HepG2 (cell line): ENCODE measurements around the gene TGM4. TPM values are rescaled to one million over a fixed set of nuclear protein-coding genes. Genes with fewer than 3 reads are reported as not detected.

Experiments used
- ATAC-seq: fragments of 200-7000 bp; cut with Tn5 transposase; 3 replicates; pipeline ENCODE4 v1.9.1; 2020; ENCODE audit warnings: mild to moderate bottlenecking, moderate library complexity
- BruUV-seq: library from RNA; stranded (reverse); fragments of 400-500 nt; replicated peaks from 2 replicates; lab custom pipeline; 2021; lab: Mats Ljungman, UMichigan
- CTCF ChIA-PET: fragments of 300-600 bp; formaldehyde crosslinking; extraction: SDS; loops from one replicate; lab custom pipeline; 2021; ENCODE audit warnings: low total read pairs, inconsistent platforms, low intra/inter-chr PET ratio; lab: Yijun Ruan, JAX
- POLR2A ChIA-PET: fragments of 350-600 bp; sonication (Branson Sonifier 250); formaldehyde crosslinking; loops from one replicate; lab custom pipeline; 2020; ENCODE audit warnings: antibody characterized with exemption, inconsistent platforms; lab: Yijun Ruan, JAX
- DNase-seq: peaks from one replicate; pipeline ENCODE4 v3.0.0-alpha.2; 2015; ENCODE audit warnings: low spot score
- FAIRE-seq: peaks from 3 replicates; lab custom pipeline; 2011; peaks lifted over from hg19 to GRCh38; lab: Jason Lieb, UNC
- H2AFZ ChIP-seq: one replicate; pipeline ENCODE4 v1.6.1; 2011; ENCODE audit warnings: low read length, inconsistent platforms
- H3K27ac ChIP-seq: fragments of 300-600 bp; 3 replicates; pipeline ENCODE4 v1.8.0; 2011; ENCODE audit warnings: mixed run types, mild to moderate bottlenecking, mixed read lengths, low read length, inconsistent platforms; ENCODE audit not compliant: insufficient read depth; ENCODE audit errors: extremely low read length
- H3K27me3 ChIP-seq, 2 experiments: fragments of 200-600 bp in 1 of 2; 2 replicates in 1 of 2; 3 replicates in 1 of 2; pipeline versions ENCODE4 v1.6.0 to v1.8.0; 2011; ENCODE audit warnings: low read length in 2 of 2, mild to moderate bottlenecking in 2 of 2, moderate library complexity in 2 of 2, inconsistent platforms in 1 of 2; ENCODE audit not compliant: insufficient read depth in 2 of 2, control insufficient read depth in 1 of 2
- H3K36me3 ChIP-seq, 2 experiments: fragments of 200-600 bp in 1 of 2; replicated peaks in 1 of 2; 2 replicates in 1 of 2; 3 replicates in 1 of 2; pipeline versions ENCODE4 v1.5.1 to v1.8.0; 2011; ENCODE audit warnings: low read length in 2 of 2, inconsistent platforms in 1 of 2; ENCODE audit not compliant: insufficient read depth in 2 of 2, control insufficient read depth in 1 of 2
- H3K4me1 ChIP-seq: 2 replicates; pipeline ENCODE4 v1.5.1; 2012; ENCODE audit warnings: low read length, inconsistent platforms; ENCODE audit not compliant: insufficient read depth
- H3K4me2 ChIP-seq: 2 replicates; pipeline ENCODE4 v1.6.0; 2011; ENCODE audit warnings: low read depth, low read length, inconsistent platforms
- H3K4me3 ChIP-seq, 3 experiments: fragments of 200-600 bp in 1 of 3; sonication (generic), shearing (Covaris generic) in 1 of 3; replicated peaks in 1 of 3; 2 replicates each; pipeline ENCODE4 v1.5.1; 2011 to 2016; ENCODE audit warnings: low read length in 3 of 3, inconsistent platforms in 2 of 3, low read depth in 2 of 3, mild to moderate bottlenecking in 2 of 3, control low read depth in 1 of 3, mixed read lengths in 1 of 3; ENCODE audit not compliant: insufficient read depth in 1 of 3
- H3K79me2 ChIP-seq: one replicate; pipeline ENCODE4 v1.6.1; 2011; ENCODE audit warnings: low read length, inconsistent platforms; ENCODE audit not compliant: insufficient read depth
- H3K9ac ChIP-seq: 2 replicates; pipeline ENCODE4 v1.6.0; 2011; ENCODE audit warnings: mild to moderate bottlenecking, low read depth, low read length, inconsistent platforms; ENCODE audit not compliant: insufficient read depth
- H3K9me3 ChIP-seq: 2 replicates; pipeline ENCODE4 v1.5.1; 2012; ENCODE audit warnings: mild to moderate bottlenecking, low read length
- H4K20me1 ChIP-seq: 2 replicates; pipeline ENCODE4 v1.6.0; 2011; ENCODE audit warnings: inconsistent platforms, mild to moderate bottlenecking, low read length, moderate library complexity; ENCODE audit not compliant: insufficient read depth
- ATF7-NPFF ChIP-seq: sonication (generic); formaldehyde crosslinking; IDR thresholded peaks from 2 replicates; pipeline ENCODE4 v1.8.1; 2023; ENCODE audit warnings: mild to moderate bottlenecking, low read depth, missing genetic modification reagents, moderate library complexity
- POLR2A ChIP-seq, 2 experiments: IDR thresholded peaks; 2 replicates each; pipeline ENCODE4 v1.6.1; 2011; ENCODE audit warnings: low read depth in 2 of 2, low read length in 2 of 2, mild to moderate bottlenecking in 1 of 2, moderate library complexity in 1 of 2; ENCODE audit not compliant: insufficient read depth in 1 of 2
- SMYD3 ChIP-seq: sonication (generic); formaldehyde crosslinking; IDR thresholded peaks from 2 replicates; pipeline ENCODE4 v1.8.1; 2023; ENCODE audit warnings: mild to moderate bottlenecking, missing genetic modification reagents
- ZNF660 ChIP-seq: sonication (generic); formaldehyde crosslinking; IDR thresholded peaks from 2 replicates; pipeline ENCODE4 v1.5.1; 2020; ENCODE audit warnings: mild to moderate bottlenecking, low read depth, missing genetic modification reagents, borderline replicate concordance
- WGBS: methylation state at CpG from one replicate; pipeline ENCODE4 v1.1.6; 2017; ENCODE audit warnings: low lambda C conversion rate; 5-methylcytosine and 5-hydroxymethylcytosine counted together
- in situ Hi-C: cut with HindIII; loops from 2 replicates; pipeline ENCODE4 v1.10.0; 2017; ENCODE audit warnings: low pct_unique_long_range_greater_than_20kb; ENCODE audit not compliant: extremely low pct_ligation_motif_present
- intact Hi-C: fragments of 100-400 bp; cut with micrococcal nuclease; formaldehyde crosslinking; loops from one replicate; pipeline ENCODE4 v1.10.0; 2022; ENCODE audit not compliant: unreplicated experiment
- polyA plus RNA-seq, 8 experiments: library from polyadenylated mRNA; depleted of rRNA in 3 of 8; stranded (reverse) in 7 of 8; unstranded in 1 of 8; fragments of >200 nt; fragmentation: Illumina TruSeq in 4 of 8; extraction: Trizol in 4 of 8; gene quantifications; 2 replicates each; pipeline versions ENCODE4 v1.2.1 to v1.2.3, GENCODE V29; 2011 to 2016; ENCODE audit warnings: low read depth in 4 of 8, missing spikeins in 1 of 8, mixed read lengths in 1 of 8; ENCODE audit not compliant: insufficient read depth in 1 of 8
- total RNA-seq, 5 experiments: library from RNA; depleted of rRNA; stranded (reverse); fragments of >200 nt; fragmentation: Illumina TruSeq; extraction: Trizol; gene quantifications; 2 replicates each; pipeline ENCODE4 v1.2.3, GENCODE V29; 2016; ENCODE audit warnings: low read depth in 1 of 5
- TF ChIP-seq, protein P1 (sequence below): IDR thresholded peaks from 2 replicates; pipeline ENCODE4 v1.6.1; 2016; ENCODE audit warnings: low read depth, control low read depth
- TF ChIP-seq, protein P2 (sequence below): sonication (generic); formaldehyde crosslinking; IDR thresholded peaks from 2 replicates; pipeline ENCODE4 v1.4.0; 2020; ENCODE audit warnings: missing genetic modification reagents
- TF ChIP-seq, protein P3 (sequence below): sonication (generic); formaldehyde crosslinking; IDR thresholded peaks from 2 replicates; pipeline ENCODE4 v1.5.1; 2020; ENCODE audit warnings: mild to moderate bottlenecking, missing genetic modification reagents, borderline replicate concordance
- TF ChIP-seq, protein P4 (sequence below): sonication (generic); formaldehyde crosslinking; IDR thresholded peaks from 2 replicates; pipeline ENCODE4 v1.4.0; 2020; ENCODE audit warnings: missing genetic modification reagents, borderline replicate concordance

Gene TGM4
- total and polyA plus RNA-seq, 2 of the 13 experiments (the other 11 are each of a cell fraction or from before 2014, with no cell fraction given) = 0.07 to 0.15 TPM

DNA sequence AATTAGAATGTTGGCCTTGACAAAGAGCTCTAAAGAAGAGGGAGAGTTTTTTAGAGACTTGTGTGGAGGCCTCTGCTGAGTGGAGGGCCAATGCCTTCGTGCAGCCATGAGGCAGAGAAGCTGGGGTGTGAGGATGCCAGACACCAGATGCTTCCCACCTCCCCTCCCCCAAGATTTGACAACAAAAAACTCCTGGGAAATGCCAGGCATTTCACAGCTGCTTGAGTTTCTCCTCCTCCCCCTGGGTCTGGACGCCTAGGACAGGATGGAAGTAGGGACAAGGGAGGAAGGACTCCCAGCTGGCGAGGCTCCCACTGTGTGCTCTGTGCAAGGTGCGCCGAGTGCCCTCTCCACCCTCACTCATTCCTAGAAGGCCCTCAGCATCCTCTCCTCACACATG, 20.1 kb downstream of the TGM4 start (continued):
- TF ChIP-seq, protein P1, sequence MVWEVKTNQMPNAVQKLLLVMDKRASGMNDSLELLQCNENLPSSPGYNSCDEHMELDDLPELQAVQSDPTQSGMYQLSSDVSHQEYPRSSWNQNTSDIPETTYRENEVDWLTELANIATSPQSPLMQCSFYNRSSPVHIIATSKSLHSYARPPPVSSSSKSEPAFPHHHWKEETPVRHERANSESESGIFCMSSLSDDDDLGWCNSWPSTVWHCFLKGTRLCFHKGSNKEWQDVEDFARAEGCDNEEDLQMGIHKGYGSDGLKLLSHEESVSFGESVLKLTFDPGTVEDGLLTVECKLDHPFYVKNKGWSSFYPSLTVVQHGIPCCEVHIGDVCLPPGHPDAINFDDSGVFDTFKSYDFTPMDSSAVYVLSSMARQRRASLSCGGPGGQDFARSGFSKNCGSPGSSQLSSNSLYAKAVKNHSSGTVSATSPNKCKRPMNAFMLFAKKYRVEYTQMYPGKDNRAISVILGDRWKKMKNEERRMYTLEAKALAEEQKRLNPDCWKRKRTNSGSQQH (CRISPR knock-in tag) = no peak

DNA sequence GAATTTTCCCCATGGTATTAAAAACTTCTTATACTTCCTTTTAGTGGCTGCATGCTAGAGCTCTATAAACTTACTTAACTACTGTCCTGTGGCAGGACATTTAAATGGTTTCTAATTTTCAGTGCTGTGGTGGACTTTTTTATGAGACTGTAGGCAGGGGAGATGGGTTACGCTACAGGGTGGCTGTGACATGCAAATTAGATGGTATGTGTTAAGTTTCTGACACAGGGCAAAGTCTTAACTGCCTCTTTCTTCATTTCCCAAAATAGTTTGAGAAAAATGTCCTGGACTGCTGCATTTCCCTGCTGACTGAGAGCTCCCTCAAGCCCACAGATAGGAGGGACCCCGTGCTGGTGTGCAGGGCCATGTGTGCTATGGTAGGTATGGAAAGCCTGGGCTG, 22.0 kb downstream of the TGM4 start:
- DNase-seq = no peak
- peaks cover 50% of the 10 kb centered on the region for H3K4me1 ChIP-seq
- H3K36me3 ChIP-seq = no peaks in the 10 kb centered on the region
- CTCF ChIA-PET = no interaction called here
- H3K4me3 ChIP-seq = no peak overlapping the region
- H3K9me3 ChIP-seq = no peaks in the 10 kb centered on the region
- POLR2A ChIA-PET = no interaction called here
- in situ Hi-C loops = no loop called here
- no peak overlapping the region for H3K4me2 ChIP-seq
- no peak for ATAC-seq
- TF ChIP-seq SMYD3 (CRISPR knock-in tag) (no peak), POLR2A (IDR thresholded peaks at IDR 0.05; ENCODE audit: insufficient read depth in 1 of 2, low read depth in 2 of 2, low read length in 2 of 2) (no peak), ZNF660 (no peak), ATF7-NPFF (no peak)
- TF ChIP-seq, protein P2, sequence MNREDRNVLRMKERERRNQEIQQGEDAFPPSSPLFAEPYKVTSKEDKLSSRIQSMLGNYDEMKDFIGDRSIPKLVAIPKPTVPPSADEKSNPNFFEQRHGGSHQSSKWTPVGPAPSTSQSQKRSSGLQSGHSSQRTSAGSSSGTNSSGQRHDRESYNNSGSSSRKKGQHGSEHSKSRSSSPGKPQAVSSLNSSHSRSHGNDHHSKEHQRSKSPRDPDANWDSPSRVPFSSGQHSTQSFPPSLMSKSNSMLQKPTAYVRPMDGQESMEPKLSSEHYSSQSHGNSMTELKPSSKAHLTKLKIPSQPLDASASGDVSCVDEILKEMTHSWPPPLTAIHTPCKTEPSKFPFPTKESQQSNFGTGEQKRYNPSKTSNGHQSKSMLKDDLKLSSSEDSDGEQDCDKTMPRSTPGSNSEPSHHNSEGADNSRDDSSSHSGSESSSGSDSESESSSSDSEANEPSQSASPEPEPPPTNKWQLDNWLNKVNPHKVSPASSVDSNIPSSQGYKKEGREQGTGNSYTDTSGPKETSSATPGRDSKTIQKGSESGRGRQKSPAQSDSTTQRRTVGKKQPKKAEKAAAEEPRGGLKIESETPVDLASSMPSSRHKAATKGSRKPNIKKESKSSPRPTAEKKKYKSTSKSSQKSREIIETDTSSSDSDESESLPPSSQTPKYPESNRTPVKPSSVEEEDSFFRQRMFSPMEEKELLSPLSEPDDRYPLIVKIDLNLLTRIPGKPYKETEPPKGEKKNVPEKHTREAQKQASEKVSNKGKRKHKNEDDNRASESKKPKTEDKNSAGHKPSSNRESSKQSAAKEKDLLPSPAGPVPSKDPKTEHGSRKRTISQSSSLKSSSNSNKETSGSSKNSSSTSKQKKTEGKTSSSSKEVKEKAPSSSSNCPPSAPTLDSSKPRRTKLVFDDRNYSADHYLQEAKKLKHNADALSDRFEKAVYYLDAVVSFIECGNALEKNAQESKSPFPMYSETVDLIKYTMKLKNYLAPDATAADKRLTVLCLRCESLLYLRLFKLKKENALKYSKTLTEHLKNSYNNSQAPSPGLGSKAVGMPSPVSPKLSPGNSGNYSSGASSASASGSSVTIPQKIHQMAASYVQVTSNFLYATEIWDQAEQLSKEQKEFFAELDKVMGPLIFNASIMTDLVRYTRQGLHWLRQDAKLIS (CRISPR knock-in tag) = no peak
- TF ChIP-seq, protein P3, sequence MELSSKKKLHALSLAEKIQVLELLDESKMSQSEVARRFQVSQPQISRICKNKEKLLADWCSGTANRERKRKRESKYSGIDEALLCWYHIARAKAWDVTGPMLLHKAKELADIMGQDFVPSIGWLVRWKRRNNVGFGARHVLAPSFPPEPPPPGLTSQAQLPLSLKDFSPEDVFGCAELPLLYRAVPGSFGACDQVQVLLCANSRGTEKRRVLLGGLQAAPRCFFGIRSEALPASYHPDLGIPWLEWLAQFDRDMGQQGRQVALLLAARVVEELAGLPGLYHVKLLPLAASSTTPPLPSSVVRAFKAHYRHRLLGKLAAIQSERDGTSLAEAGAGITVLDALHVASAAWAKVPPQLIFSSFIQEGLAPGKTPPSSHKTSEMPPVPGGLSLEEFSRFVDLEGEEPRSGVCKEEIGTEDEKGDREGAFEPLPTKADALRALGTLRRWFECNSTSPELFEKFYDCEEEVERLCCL (CRISPR knock-in tag) = no peak
- TF ChIP-seq, protein P4, sequence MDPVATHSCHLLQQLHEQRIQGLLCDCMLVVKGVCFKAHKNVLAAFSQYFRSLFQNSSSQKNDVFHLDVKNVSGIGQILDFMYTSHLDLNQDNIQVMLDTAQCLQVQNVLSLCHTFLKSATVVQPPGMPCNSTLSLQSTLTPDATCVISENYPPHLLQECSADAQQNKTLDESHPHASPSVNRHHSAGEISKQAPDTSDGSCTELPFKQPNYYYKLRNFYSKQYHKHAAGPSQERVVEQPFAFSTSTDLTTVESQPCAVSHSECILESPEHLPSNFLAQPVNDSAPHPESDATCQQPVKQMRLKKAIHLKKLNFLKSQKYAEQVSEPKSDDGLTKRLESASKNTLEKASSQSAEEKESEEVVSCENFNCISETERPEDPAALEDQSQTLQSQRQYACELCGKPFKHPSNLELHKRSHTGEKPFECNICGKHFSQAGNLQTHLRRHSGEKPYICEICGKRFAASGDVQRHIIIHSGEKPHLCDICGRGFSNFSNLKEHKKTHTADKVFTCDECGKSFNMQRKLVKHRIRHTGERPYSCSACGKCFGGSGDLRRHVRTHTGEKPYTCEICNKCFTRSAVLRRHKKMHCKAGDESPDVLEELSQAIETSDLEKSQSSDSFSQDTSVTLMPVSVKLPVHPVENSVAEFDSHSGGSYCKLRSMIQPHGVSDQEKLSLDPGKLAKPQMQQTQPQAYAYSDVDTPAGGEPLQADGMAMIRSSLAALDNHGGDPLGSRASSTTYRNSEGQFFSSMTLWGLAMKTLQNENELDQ (CRISPR knock-in tag) = no peak
- no peak for FAIRE-seq
- BruUV-seq = no TSS peak
- H3K9ac ChIP-seq = no peak overlapping the region
- H3K79me2 ChIP-seq = no peaks in the 10 kb centered on the region
- no peak overlapping the region for H2AFZ ChIP-seq
- intact Hi-C loops = no loop called here
- H4K20me1 ChIP-seq = no peaks in the 10 kb centered on the region
- no peak overlapping the region for H3K27ac ChIP-seq
- WGBS = 0% methylated on average over 1 of the region's 2 CpGs
- H3K27me3 ChIP-seq = peaks cover 0 to 3% of the 10 kb centered on the region in 2 experiments; a peak in 1 of 5 replicates
